Fibroblast of lung (primary cell): ENCODE measurements around the gene CCDC78. TPM values are rescaled to one million over a fixed set of nuclear protein-coding genes. Genes with fewer than 3 reads are reported as not detected.

ENCODE experiments used
- DNase-seq, 2 donors: peaks; one replicate each; pipeline versions ENCODE4 v3.0.0 to v3.0.0-alpha.2; 2010; ENCODE audit warnings: low read depth in 2 of 2
- H2AFZ ChIP-seq: 2 replicates; pipeline ENCODE4 v1.5.1; 2012; ENCODE audit warnings: low read length, control low read depth, inconsistent platforms
- H3K27ac ChIP-seq: 2 replicates; pipeline ENCODE4 v1.5.1; 2011; ENCODE audit warnings: low read length, control low read depth; ENCODE audit not compliant: insufficient read depth
- H3K27me3 ChIP-seq: 2 replicates; pipeline ENCODE4 v1.5.1; 2011; ENCODE audit warnings: mild to moderate bottlenecking, low read length; ENCODE audit not compliant: control insufficient read depth, insufficient read depth
- H3K36me3 ChIP-seq: 2 replicates; pipeline ENCODE4 v1.5.1; 2011; ENCODE audit warnings: low read length; ENCODE audit not compliant: control insufficient read depth, insufficient read depth
- H3K4me1 ChIP-seq: 2 replicates; pipeline ENCODE4 v1.5.1; 2011; ENCODE audit warnings: low read length; ENCODE audit not compliant: control insufficient read depth, insufficient read depth; ENCODE audit errors: extremely low read depth
- H3K4me2 ChIP-seq: 2 replicates; pipeline ENCODE4 v1.5.1; 2011; ENCODE audit warnings: low read length, control low read depth; ENCODE audit not compliant: insufficient read depth; ENCODE audit errors: extremely low read depth
- H3K4me3 ChIP-seq, 4 experiments: fragments of 200-600 bp in 1 of 4; sonication (generic) in 1 of 4; replicated peaks in 1 of 4; 2 replicates each; pipeline ENCODE4 v1.5.1; 2011 to 2016; ENCODE audit warnings: low read length in 4 of 4, low read depth in 3 of 4, mild to moderate bottlenecking in 3 of 4, control low read depth in 2 of 4, inconsistent platforms in 1 of 4, mixed read lengths in 1 of 4; ENCODE audit not compliant: insufficient read depth in 1 of 4; ENCODE audit errors: control extremely low read depth in 1 of 4
- H3K79me2 ChIP-seq: 2 replicates; pipeline ENCODE4 v1.5.1; 2012; ENCODE audit warnings: mild to moderate bottlenecking, low read length, inconsistent platforms; ENCODE audit not compliant: control insufficient read depth, insufficient read depth
- H3K9ac ChIP-seq: 2 replicates; pipeline ENCODE4 v1.5.1; 2011; ENCODE audit warnings: mild to moderate bottlenecking, low read length, control low read depth; ENCODE audit not compliant: insufficient read depth
- H3K9me3 ChIP-seq: 2 replicates; pipeline ENCODE4 v1.5.1; 2012; ENCODE audit warnings: low read depth, low read length; ENCODE audit not compliant: control insufficient read depth, insufficient read depth
- H4K20me1 ChIP-seq: 2 replicates; pipeline ENCODE4 v1.5.1; 2011; ENCODE audit warnings: low read length; ENCODE audit not compliant: control insufficient read depth, insufficient read depth; ENCODE audit errors: extremely low read depth
- CTCF ChIP-seq, 2 donors: IDR thresholded peaks in 1 of 2; conservative IDR thresholded peaks in 1 of 2; 1 replicate in 1 of 2; 2 replicates in 1 of 2; pipeline ENCODE4 v1.5.1; 2011 to 2012; ENCODE audit warnings: low read length in 2 of 2, control low read depth in 1 of 2, inconsistent platforms in 1 of 2, low read depth in 1 of 2, mild to moderate bottlenecking in 1 of 2
- EZH2 ChIP-seq: IDR thresholded peaks from 2 replicates; pipeline ENCODE4 v1.5.1; 2012; ENCODE audit warnings: low read length, control low read depth, mild to moderate bottlenecking; ENCODE audit errors: missing control alignments
- polyA plus RNA-seq, 2 donors: library from polyadenylated mRNA; depleted of rRNA in 1 of 2; stranded (reverse) in 1 of 2; unstranded in 1 of 2; fragments of >200 nt; gene quantifications; 2 replicates each; pipeline ENCODE4 v1.2.1, GENCODE V29; 2011 to 2012; ENCODE audit warnings: missing spikeins in 1 of 2
- total RNA-seq: library from RNA; depleted of rRNA; stranded (reverse); fragments of >200 nt; gene quantifications from 2 replicates; pipeline ENCODE4 v1.2.1, GENCODE V29; 2014

Gene CCDC78
- total and polyA plus RNA-seq, 2 donors (not counting 1 experiment from before 2014, with no cell fraction given) = 0.50 to 1.8 TPM

GRCh38 chr16:680967-681745 is 45.1 kb downstream of the CCDC78 start:
- H3K27ac ChIP-seq = peak overlapping the region; percentile 73
- peak; percentile 57 to 58 for DNase-seq

GRCh38 chr16:680625-680945 is 45.7 kb downstream of the CCDC78 start:
- Histone ChIP-seq H2AFZ (no peak overlapping the region), H3K4me2 (peak overlapping the region; percentile 99), H3K79me2 (peaks cover 31% of the 10 kb centered on the region), H3K4me3 (peak overlapping the region; percentile 72 to 88 (median 85)), H3K27ac (peak overlapping the region; percentile 73), H3K9me3 (no peaks in the 10 kb centered on the region), H4K20me1 (no peaks in the 10 kb centered on the region), H3K9ac (peak overlapping the region; percentile 78), H3K36me3 (peaks cover 26% of the 10 kb centered on the region), H3K27me3 (no peaks in the 10 kb centered on the region), H3K4me1 (peaks cover 18% of the 10 kb centered on the region)
- TF ChIP-seq CTCF (conservative IDR thresholded peaks at IDR 0.05 in 1 of 2, IDR thresholded peaks at IDR 0.05 in 1 of 2; ENCODE audit: low read depth in 1 of 2, low read length in 2 of 2) (no peak), EZH2 (no peak)
- no peak for DNase-seq

More at GRCh38 chr16:680967-681745, 45.1 kb downstream of the CCDC78 start:
- H3K36me3 ChIP-seq = peaks cover 27% of the 10 kb centered on the region
- H3K4me1 ChIP-seq = peaks cover 18% of the 10 kb centered on the region
- H3K4me2 ChIP-seq = peak overlapping the region; percentile 99
- peak overlapping the region; percentile 78 for H3K9ac ChIP-seq
- H3K9me3 ChIP-seq = no peaks in the 10 kb centered on the region
- peaks cover 31% of the 10 kb centered on the region for H3K79me2 ChIP-seq
- no peak overlapping the region for H2AFZ ChIP-seq
- TF ChIP-seq CTCF (conservative IDR thresholded peaks at IDR 0.05 in 1 of 2, IDR thresholded peaks at IDR 0.05 in 1 of 2; ENCODE audit: low read depth in 1 of 2, low read length in 2 of 2) (peak in 1 of 2 donors; percentile 13), EZH2 (no peak)
- peak overlapping the region; percentile 72 to 88 (median 85) for H3K4me3 ChIP-seq
- H4K20me1 ChIP-seq = no peaks in the 10 kb centered on the region
- no peaks in the 10 kb centered on the region for H3K27me3 ChIP-seq

GRCh38 chr16:679814-680624 is 46.2 kb downstream of the CCDC78 start, which contains the start of gene STUB1:
STUB1 (plus strand) TSS chr16:680410; CDS start chr16:680526, 116 bp downstream.
- Histone ChIP-seq H4K20me1 (no peaks in the 10 kb centered on the region), H3K4me2 (peak within 1 kb of the TSS; percentile 99), H3K9ac (peak within 1 kb of the TSS; percentile 78), H3K79me2 (peaks cover 31% of the 10 kb centered on the region), H3K4me1 (peaks cover 22% of the 10 kb centered on the region), H3K27ac (peak within 1 kb of the TSS; percentile 73), H3K4me3 (peak within 1 kb of the TSS; percentile 72 to 88 (median 85)), H3K27me3 (no peaks in the 10 kb centered on the region), H2AFZ (peak within 1 kb of the TSS; percentile 73), H3K36me3 (peaks cover 22% of the 10 kb centered on the region), H3K9me3 (no peaks in the 10 kb centered on the region)
- peak; percentile 78 to 86 for DNase-seq
- TF ChIP-seq CTCF (conservative IDR thresholded peaks at IDR 0.05 in 1 of 2, IDR thresholded peaks at IDR 0.05 in 1 of 2; ENCODE audit: low read depth in 1 of 2, low read length in 2 of 2) = no peak
- TF ChIP-seq EZH2 = no peak
